Activated CD8-positive, alpha-beta memory T cell treated with anti-CD3 and anti-CD28 coated beads, Interleukin-2, amount 50 U/mL, for 24 hours (primary cell): ENCODE results near the gene CT45A9.
"Not testable (repeated sequence)": the region's sequence is repeated elsewhere in the genome, so short reads cannot be mapped to it uniquely, and the experiment has no call there.

ENCODE experiments used
- DNase-seq: peaks from one replicate; pipeline ENCODE4 v3.0.0-alpha.2; 2020; ENCODE audit errors: extremely low read depth

Gene CT45A9, protein sequence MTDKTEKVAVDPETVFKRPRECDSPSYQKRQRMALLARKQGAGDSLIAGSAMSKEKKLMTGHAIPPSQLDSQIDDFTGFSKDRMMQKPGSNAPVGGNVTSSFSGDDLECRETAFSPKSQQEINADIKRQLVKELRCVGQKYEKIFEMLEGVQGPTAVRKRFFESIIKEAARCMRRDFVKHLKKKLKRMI

GRCh38 chrX:135871712-135872111 is at the start of gene CT45A9:
CT45A9 (minus strand) TSS chrX:135871812; CDS start chrX:135868061, 3,751 bp downstream.
- not testable (repeated sequence) for DNase-seq

DNA sequence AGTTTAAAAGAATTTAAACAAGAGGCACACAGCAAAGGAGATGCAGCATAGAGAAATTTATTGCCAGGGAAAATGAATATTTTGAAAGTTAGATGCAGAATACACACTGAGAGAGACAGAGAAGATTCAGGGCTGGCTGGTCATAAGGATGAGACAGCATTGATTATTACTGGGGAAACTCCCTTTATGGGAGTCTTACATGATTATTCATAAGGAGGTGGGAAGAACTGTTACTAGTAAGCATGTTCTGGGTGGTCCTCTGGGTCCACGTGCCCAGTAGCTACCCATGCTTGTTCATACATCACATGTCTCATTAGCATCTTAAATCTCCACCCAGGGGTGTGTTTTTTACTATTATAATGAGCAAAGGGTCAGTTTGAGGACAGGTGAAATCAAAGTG is 48.9 kb upstream of the CT45A9 start:
- DNase-seq, result not testable (repeated sequence)

DNA sequence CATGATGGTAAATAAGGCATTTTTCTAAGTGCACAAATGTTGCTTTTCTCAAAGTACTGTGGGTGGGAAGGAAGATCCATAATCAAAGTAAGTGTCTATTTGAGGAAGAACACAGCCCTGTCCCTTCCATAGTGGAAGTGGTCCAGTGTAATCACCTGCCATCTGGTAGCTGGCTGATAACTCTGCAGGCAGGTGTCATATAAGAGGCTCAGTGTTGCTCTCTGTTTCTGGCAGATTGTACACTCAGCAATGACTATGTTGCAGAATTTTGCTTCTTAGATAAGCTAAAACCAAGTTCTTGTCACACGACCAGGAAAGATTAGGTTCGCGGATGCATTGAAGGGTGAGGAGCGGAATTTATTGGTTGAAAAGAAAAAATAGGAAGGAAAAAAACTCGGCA is 42.8 kb upstream of the CT45A9 start:
- DNase-seq, result no peak

- no peak for DNase-seq
These were observed 38.6 kb upstream of the CT45A9 start for GRCh38 chrX:135910251-135910650.

- DNase-seq, result no peak
These were observed 21.7 kb upstream of the CT45A9 start, which contains the start of the genes CT45A10 and SAGE1 for GRCh38 chrX:135893294-135893817. CT45A10 (minus strand) TSS chrX:135893444; CDS start chrX:135885344, 8,100 bp downstream. SAGE1 (plus strand) TSS chrX:135893716; CDS start chrX:135896243, 2,527 bp downstream.

GRCh38 chrX:135892781-135893180 is 21.2 kb upstream of the CT45A9 start:
- no peak for DNase-seq

GRCh38 chrX:135890087-135890585 is 18.5 kb upstream of the CT45A9 start:
- DNase-seq, result no peak

DNA sequence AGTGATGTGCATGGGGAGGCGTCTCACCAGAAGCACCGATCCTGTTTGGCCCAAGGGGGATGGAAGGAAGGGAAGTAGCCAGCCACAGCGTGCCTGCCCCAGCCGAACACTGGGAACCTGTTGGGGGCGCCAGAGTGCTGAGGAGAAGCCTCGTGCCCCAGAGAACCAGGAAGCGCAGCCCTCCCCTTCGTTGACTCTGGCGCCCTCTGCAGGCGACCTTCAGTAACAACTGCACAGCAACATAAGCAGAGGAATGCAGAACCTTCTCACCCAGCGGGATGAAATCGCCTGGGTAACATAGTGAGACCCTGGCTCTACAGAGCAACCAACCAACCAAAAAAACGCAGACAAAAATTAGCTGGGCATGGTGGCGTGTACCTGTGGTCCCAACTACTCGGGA is 17.4 kb upstream of the CT45A9 start:
- DNase-seq, result not testable (repeated sequence)

GRCh38 chrX:135888230-135888629 is 16.6 kb upstream of the CT45A9 start:
- not testable (repeated sequence) for DNase-seq

- not testable (repeated sequence) for DNase-seq
These were observed 11.1 kb upstream of the CT45A9 start for GRCh38 chrX:135882741-135883140.

DNA sequence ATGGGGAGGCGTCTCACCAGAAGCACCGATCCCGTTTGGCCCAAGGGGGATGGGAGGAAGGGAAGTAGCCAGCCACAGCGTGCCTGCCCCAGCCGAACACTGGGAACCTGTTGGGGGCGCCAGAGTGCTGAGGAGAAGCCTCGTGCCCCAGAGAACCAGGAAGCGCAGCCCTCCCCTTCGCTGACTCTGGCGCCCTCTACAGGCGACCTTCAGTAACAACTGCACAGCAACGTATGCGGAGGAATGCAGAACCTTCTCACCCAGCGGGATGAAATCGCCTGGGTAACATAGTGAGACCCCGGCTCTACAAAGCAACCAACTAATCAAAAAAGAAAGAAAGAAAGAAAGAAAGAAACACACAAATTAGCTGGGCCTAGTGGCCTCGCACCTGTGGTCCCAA is 17.2 kb downstream of the CT45A9 start, which contains the start of gene CT45A8:
CT45A8 (minus strand) TSS at position 101 of the 400 bp plus-strand sequence. CDS start 3,755 bp downstream, outside the sequence.
- not testable (repeated sequence) for DNase-seq

DNA sequence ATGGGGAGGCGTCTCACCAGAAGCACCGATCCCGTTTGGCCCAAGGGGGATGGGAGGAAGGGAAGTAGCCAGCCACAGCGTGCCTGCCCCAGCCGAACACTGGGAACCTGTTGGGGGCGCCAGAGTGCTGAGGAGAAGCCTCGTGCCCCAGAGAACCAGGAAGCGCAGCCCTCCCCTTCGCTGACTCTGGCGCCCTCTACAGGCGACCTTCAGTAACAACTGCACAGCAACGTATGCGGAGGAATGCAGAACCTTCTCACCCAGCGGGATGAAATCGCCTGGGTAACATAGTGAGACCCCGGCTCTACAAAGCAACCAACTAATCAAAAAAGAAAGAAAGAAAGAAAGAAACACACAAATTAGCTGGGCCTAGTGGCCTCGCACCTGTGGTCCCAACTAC is 34.4 kb downstream of the CT45A9 start, which contains the start of gene CT45A7:
CT45A7 (minus strand) TSS at position 101 of the 400 bp plus-strand sequence. CDS start 3,747 bp downstream, outside the sequence.
- DNase-seq, result not testable (repeated sequence)

DNA sequence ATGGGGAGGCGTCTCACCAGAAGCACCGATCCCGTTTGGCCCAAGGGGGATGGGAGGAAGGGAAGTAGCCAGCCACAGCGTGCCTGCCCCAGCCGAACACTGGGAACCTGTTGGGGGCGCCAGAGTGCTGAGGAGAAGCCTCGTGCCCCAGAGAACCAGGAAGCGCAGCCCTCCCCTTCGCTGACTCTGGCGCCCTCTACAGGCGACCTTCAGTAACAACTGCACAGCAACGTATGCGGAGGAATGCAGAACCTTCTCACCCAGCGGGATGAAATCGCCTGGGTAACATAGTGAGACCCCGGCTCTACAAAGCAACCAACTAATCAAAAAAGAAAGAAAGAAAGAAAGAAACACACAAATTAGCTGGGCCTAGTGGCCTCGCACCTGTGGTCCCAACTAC is 51.7 kb downstream of the CT45A9 start, which contains the start of gene CT45A2:
CT45A2 (minus strand) TSS at position 101 of the 400 bp plus-strand sequence. CDS start 3,747 bp downstream, outside the sequence.
- DNase-seq, result not testable (repeated sequence)
